ENCODE data around the gene WDR87. TPM values are rescaled to one million over a fixed set of nuclear protein-coding genes. Genes with fewer than 3 reads are reported as not detected.
A peak's percentile ranks its signal among the peaks of the same experiment; 100 is the strongest.

WDR87 gene
- total RNA-seq, 1 donor from 2014 or later: not detected

- peaks cover 90% of the 10 kb centered on the region for H3K79me2 ChIP-seq (ENCODE audit: low read depth)
- no peak overlapping the region for H3K4me3 ChIP-seq
- Mint-ChIP-seq H3K9me3 (peaks cover 8% of the 10 kb centered on the region), H3K4me3 (no peak overlapping the region), H3K27ac (no peak overlapping the region), H3K4me1 (peaks cover 15% of the 10 kb centered on the region), H3K36me3 (peaks cover 7% of the 10 kb centered on the region), H3K27me3 (ENCODE audit: insufficient read depth, low read depth) (no peaks in the 10 kb centered on the region)
- no peak overlapping the region for H2AFZ ChIP-seq (replicated peaks)
- H4K20me1 ChIP-seq (ENCODE audit: low read depth): peaks cover 11% of the 10 kb centered on the region
- peak overlapping the region; percentile 16 for H3K4me2 ChIP-seq
- no peaks in the 10 kb centered on the region for H3K36me3 ChIP-seq
- no peaks in the 10 kb centered on the region for H3K9me3 ChIP-seq (ENCODE audit: low read depth)
- peaks cover 18% of the 10 kb centered on the region for H3K4me1 ChIP-seq
- TF ChIP-seq EZH2phosphoT487 (IDR thresholded peaks at IDR 0.05) (no peak), EZH2 (IDR thresholded peaks at IDR 0.05) (no peak), CTCF (IDR thresholded peaks at IDR 0.05) (no peak)
- no peaks in the 10 kb centered on the region for H3F3A ChIP-seq (ENCODE audit: low read depth)
- H3K27ac ChIP-seq: peak overlapping the region; percentile 79
- H3K27me3 ChIP-seq: no peaks in the 10 kb centered on the region
- no peak overlapping the region for H3K9ac ChIP-seq
- DNase-seq (ENCODE audit: low spot score): peak; percentile 26
Measured at GRCh38 chr19:37941782-37942515, 35.6 kb upstream of the WDR87 start.

- Histone ChIP-seq H2AFZ (replicated peaks) (no peak overlapping the region), H3F3A (ENCODE audit: low read depth) (peaks cover 5% of the 10 kb centered on the region), H3K27ac (no peak overlapping the region), H3K27me3 (no peaks in the 10 kb centered on the region), H3K9ac (no peak overlapping the region), H4K20me1 (ENCODE audit: low read depth) (peaks cover 9% of the 10 kb centered on the region), H3K79me2 (ENCODE audit: low read depth) (peaks cover 91% of the 10 kb centered on the region), H3K4me1 (peaks cover 31% of the 10 kb centered on the region), H3K36me3 (no peaks in the 10 kb centered on the region), H3K9me3 (ENCODE audit: low read depth) (no peaks in the 10 kb centered on the region), H3K4me2 (no peak overlapping the region), H3K4me3 (no peak overlapping the region)
- Mint-ChIP-seq H3K9me3 (peaks cover 18% of the 10 kb centered on the region), H3K36me3 (peaks cover 17% of the 10 kb centered on the region), H3K4me1 (peaks cover 29% of the 10 kb centered on the region), H3K27ac (no peak overlapping the region), H3K27me3 (ENCODE audit: insufficient read depth, low read depth) (no peaks in the 10 kb centered on the region), H3K4me3 (no peak overlapping the region)
- DNase-seq (ENCODE audit: low spot score): no peak
- TF ChIP-seq EZH2 (IDR thresholded peaks at IDR 0.05) (no peak), EZH2phosphoT487 (IDR thresholded peaks at IDR 0.05) (no peak), CTCF (IDR thresholded peaks at IDR 0.05) (no peak)
Measured at GRCh38 chr19:37938353-37938752, 32.0 kb upstream of the WDR87 start.

GRCh38 chr19:37936886-37937285 is 30.5 kb upstream of the WDR87 start:
- no peak overlapping the region for H3K27ac Mint-ChIP-seq
- DNase-seq (ENCODE audit: low spot score): no peak
- no peak overlapping the region for H2AFZ ChIP-seq (replicated peaks)
- peaks cover 94% of the 10 kb centered on the region for H3K79me2 ChIP-seq (ENCODE audit: low read depth)
- no peaks in the 10 kb centered on the region for H3K27me3 Mint-ChIP-seq (ENCODE audit: insufficient read depth, low read depth)
- H3K4me2 ChIP-seq: no peak overlapping the region
- H3K4me3 ChIP-seq: no peak overlapping the region
- H3K9ac ChIP-seq: no peak overlapping the region
- H3K27me3 ChIP-seq: no peaks in the 10 kb centered on the region
- peaks cover 18% of the 10 kb centered on the region for H3K9me3 Mint-ChIP-seq
- H3K4me3 Mint-ChIP-seq: no peak overlapping the region
- peaks cover 18% of the 10 kb centered on the region for H3F3A ChIP-seq (ENCODE audit: low read depth)
- H3K36me3 ChIP-seq: no peaks in the 10 kb centered on the region
- no peak for TF ChIP-seq EZH2 (IDR thresholded peaks at IDR 0.05)
- no peak for TF ChIP-seq EZH2phosphoT487 (IDR thresholded peaks at IDR 0.05)
- no peak for TF ChIP-seq CTCF (IDR thresholded peaks at IDR 0.05)
- H3K4me1 Mint-ChIP-seq: peaks cover 40% of the 10 kb centered on the region
- H3K4me1 ChIP-seq: peaks cover 45% of the 10 kb centered on the region
- peaks cover 8% of the 10 kb centered on the region for H4K20me1 ChIP-seq (ENCODE audit: low read depth)
- no peak overlapping the region for H3K27ac ChIP-seq
- H3K9me3 ChIP-seq (ENCODE audit: low read depth): no peaks in the 10 kb centered on the region
- H3K36me3 Mint-ChIP-seq: peaks cover 17% of the 10 kb centered on the region

All from neural progenitor cell (in vitro differentiated cells).